A549 (cell line): ENCODE data around the gene RBP3. TPM values are rescaled to one million over a fixed set of nuclear protein-coding genes. Genes with fewer than 3 reads are reported as not detected.

Source experiments
- ATAC-seq, 2 experiments: fragments of 200-7000 bp in 1 of 2; fragments of >200 bp in 1 of 2; cut with Nextera tagmentation in 1 of 2; cut with Tn5 transposase in 1 of 2; 3 replicates each; pipeline versions ENCODE4 v1.8.0 to v1.9.1; 2018 to 2020; ENCODE audit warnings: mild to moderate bottlenecking in 1 of 2, moderate library complexity in 1 of 2
- CTCF ChIA-PET: fragments of 300-600 bp; sonication (Branson Sonifier 250); formaldehyde crosslinking; extraction: SDS; loops from one replicate; lab custom pipeline; 2021; ENCODE audit warnings: antibody characterized with exemption, inconsistent platforms; lab: Yijun Ruan, JAX
- POLR2A ChIA-PET: fragments of 350-600 bp; formaldehyde crosslinking; extraction: SDS; loops from one replicate; lab custom pipeline; 2021; ENCODE audit warnings: antibody characterized with exemption, inconsistent platforms; lab: Yijun Ruan, JAX
- DNase-seq, 2 experiments: peaks; one replicate each; pipeline versions ENCODE4 v3.0.0 to v3.0.0-alpha.2; 2011 to 2016; ENCODE audit warnings: low read depth in 1 of 2, low spot score in 1 of 2
- FAIRE-seq: peaks from 2 replicates; lab custom pipeline; 2011; peaks lifted over from hg19 to GRCh38; lab: Jason Lieb, UNC
- H3K27ac ChIP-seq, 2 experiments: fragments of >200 bp; sonication (Bioruptor Twin); formaldehyde crosslinking; 3 replicates each; pipeline ENCODE4 v1.5.1; 2016 to 2017
- H3K4me1 ChIP-seq: fragments of >200 bp; sonication (Bioruptor Twin); formaldehyde crosslinking; 3 replicates; pipeline ENCODE4 v1.6.1; 2016
- H3K4me2 ChIP-seq: fragments of >200 bp; sonication (Bioruptor Twin); formaldehyde crosslinking; 3 replicates; pipeline ENCODE4 v1.6.1; 2016
- H3K4me3 ChIP-seq: fragments of >200 bp; sonication (Bioruptor Twin); formaldehyde crosslinking; 3 replicates; pipeline ENCODE4 v1.5.1; 2016
- H3K9me3 ChIP-seq: fragments of >200 bp; sonication (Bioruptor Twin); formaldehyde crosslinking; 3 replicates; pipeline ENCODE4 v1.6.1; 2016
- BHLHE40 ChIP-seq: IDR thresholded peaks from 2 replicates; pipeline ENCODE4 v1.6.1; 2012; ENCODE audit warnings: low read depth, low read length, inconsistent platforms
- CBX8 ChIP-seq: fragments of 200-600 bp; sonication (generic); IDR thresholded peaks from 2 replicates; pipeline ENCODE4 v1.6.1; 2016
- CHD4 ChIP-seq: fragments of 200-600 bp; sonication (generic); IDR thresholded peaks from 2 replicates; pipeline ENCODE4 v1.6.1; 2016; ENCODE audit warnings: antibody characterized with exemption, mild to moderate bottlenecking, borderline replicate concordance
- ELK1 ChIP-seq: fragments of 150-350 bp; IDR thresholded peaks from 2 replicates; pipeline ENCODE4 v1.6.1; 2014; ENCODE audit warnings: low read depth, mild to moderate bottlenecking, low read length
- FOSL2 ChIP-seq, 2 experiments: fragments of 450-650 bp in 1 of 2; fragments of >200 bp in 1 of 2; sonication (Bioruptor Twin) in 1 of 2; formaldehyde crosslinking; IDR thresholded peaks; 2 replicates each; pipeline versions ENCODE4 v1.5.0 to v1.6.1; 2016 to 2020; ENCODE audit warnings: mild to moderate bottlenecking in 1 of 2, moderate library complexity in 1 of 2
- FOXS1 ChIP-seq: fragments of 250-450 bp; sonication (Bioruptor Pico); IDR thresholded peaks from 2 replicates; pipeline ENCODE4 v1.5.0; 2020; ENCODE audit warnings: mild to moderate bottlenecking, moderate library complexity
- HES2 ChIP-seq: fragments of >200 bp; sonication (Bioruptor Twin); formaldehyde crosslinking; IDR thresholded peaks from 2 replicates; pipeline ENCODE4 v1.6.1; 2016
- HEYL ChIP-seq: fragments of 250-450 bp; sonication (Bioruptor Pico); IDR thresholded peaks from 2 replicates; pipeline ENCODE4 v1.8.0; 2021; ENCODE audit warnings: mild to moderate bottlenecking, moderate library complexity
- HOXB13 ChIP-seq: fragments of 250-450 bp; sonication (Bioruptor Pico); IDR thresholded peaks from 2 replicates; pipeline ENCODE4 v1.5.0; 2020; ENCODE audit warnings: low read depth, mild to moderate bottlenecking, moderate library complexity
- KDM5A ChIP-seq: fragments of 200-600 bp; sonication (generic); IDR thresholded peaks from 2 replicates; pipeline ENCODE4 v1.6.1; 2016; ENCODE audit warnings: antibody characterized with exemption, mild to moderate bottlenecking
- MYC ChIP-seq: IDR thresholded peaks from 2 replicates; pipeline ENCODE4 v1.6.1; 2012; ENCODE audit warnings: mild to moderate bottlenecking, inconsistent platforms, low read length, improper control_type of control experiment, borderline replicate concordance
- NR3C1 ChIP-seq: fragments of >200 bp; sonication (Bioruptor Twin); formaldehyde crosslinking; IDR thresholded peaks from 3 replicates; pipeline ENCODE4 v1.6.1; 2017
- PHF8 ChIP-seq: fragments of 200-600 bp; sonication (generic); IDR thresholded peaks from 2 replicates; pipeline ENCODE4 v1.6.1; 2016; ENCODE audit warnings: low read depth, mild to moderate bottlenecking, antibody characterized with exemption, moderate library complexity, borderline replicate concordance
- TP53 ChIP-seq: fragments of 250-450 bp; sonication (Bioruptor Pico); IDR thresholded peaks from 2 replicates; pipeline ENCODE4 v1.5.0; 2021; ENCODE audit warnings: mild to moderate bottlenecking, moderate library complexity
- ZSCAN20 ChIP-seq: fragments of 250-450 bp; sonication (Bioruptor Pico); IDR thresholded peaks from 2 replicates; pipeline ENCODE4 v1.8.0; 2022; ENCODE audit warnings: mild to moderate bottlenecking, moderate library complexity
- WGBS: methylation state at CpG from one replicate; pipeline ENCODE4 v1.1.6; 2017; ENCODE audit errors: missing lambda C conversion rate; 5-methylcytosine and 5-hydroxymethylcytosine counted together
- polyA plus RNA-seq, 4 experiments: library from polyadenylated mRNA; depleted of rRNA in 3 of 4; stranded (reverse); fragments of >200 nt; fragmentation: RNase III in 1 of 4; extraction: RNeasy Plus Mini Kit Qiagen cat#74134 plus additional on column Dnase treatment in 1 of 4; gene quantifications; 2 replicates in 3 of 4; 3 replicates in 1 of 4; pipeline ENCODE4 v1.2.3, GENCODE V29; 2011 to 2017
- TF ChIP-seq, protein P1 (sequence below): fragments of 250-450 bp; sonication (Bioruptor Pico); IDR thresholded peaks from 2 replicates; pipeline ENCODE4 v1.5.0; 2020; ENCODE audit warnings: low read depth, mild to moderate bottlenecking, moderate library complexity
- TF ChIP-seq, protein P2 (sequence below): fragments of >200 bp; sonication (Bioruptor Twin); formaldehyde crosslinking; IDR thresholded peaks from 3 replicates; pipeline ENCODE4 v1.5.1; 2016
- TF ChIP-seq, protein P3 (sequence below): IDR thresholded peaks from 2 replicates; pipeline ENCODE4 v1.6.1; 2012

Gene RBP3
- polyA plus RNA-seq, 2 of the 4 experiments (the other 2 are of a cell fraction) = not detected

GRCh38 chr10:47332371-47332770 is 15.8 kb upstream of the RBP3 start:
- POLR2A ChIA-PET = no interaction called here
- ATAC-seq (no peak), FAIRE-seq (no peak), DNase-seq (no peak)
- no peak overlapping the region for H3K4me2 ChIP-seq
- H3K4me3 ChIP-seq = no peak overlapping the region
- H3K27ac ChIP-seq = no peak overlapping the region
- peaks cover 6% of the 10 kb centered on the region; the same call in 1 of the 3 replicates for H3K4me1 ChIP-seq
- no peaks in the 10 kb centered on the region for H3K9me3 ChIP-seq
- CTCF ChIA-PET = interaction anchor here (1.0 to 3.2 kb wide), 5 partner anchors 8 to 308 kb away, joined by 3 to 11 read pairs (median 4); no protein-coding TSS in a partner anchor
- TF ChIP-seq PHF8 (no peak), ZSCAN20 (CRISPR knock-in tag) (no peak)
- 44% methylated on average over 2 of the region's 3 CpGs for WGBS

- H3K9me3 ChIP-seq = no peaks in the 10 kb centered on the region
- 85% methylated on average over 3 of the region's 3 CpGs for WGBS
- H3K4me1 ChIP-seq = peaks cover 6% of the 10 kb centered on the region; the same call in 1 of the 3 replicates
- no peak overlapping the region for H3K4me3 ChIP-seq
- ATAC-seq (no peak), DNase-seq (no peak), FAIRE-seq (no peak)
- no peak overlapping the region for H3K27ac ChIP-seq
- no peak overlapping the region for H3K4me2 ChIP-seq
- ChIA-PET CTCF (interaction anchor here (1.0 to 3.2 kb wide), 5 partner anchors 7 to 309 kb away, joined by 3 to 11 read pairs (median 4); no protein-coding TSS in a partner anchor), POLR2A (no interaction called here)
- no peak for TF ChIP-seq HES2
- no peak for TF ChIP-seq FOXS1 (CRISPR knock-in tag)
- TF ChIP-seq ELK1 = no peak
- no peak for TF ChIP-seq CBX8
- TF ChIP-seq BHLHE40 = no peak
- TF ChIP-seq CHD4 = no peak
- TF ChIP-seq MYC = no peak
These were observed 15.2 kb upstream of the RBP3 start for GRCh38 chr10:47332946-47333345.

- CTCF ChIA-PET = interaction anchor here (1.0 to 1.9 kb wide), 3 partner anchors 9 to 22 kb away, joined by 4 to 11 read pairs (median 4); no protein-coding TSS in a partner anchor
- whole genome bisulfite sequencing = 15% methylated on average over 6 of the region's 6 CpGs
- TF ChIP-seq TP53 (CRISPR knock-in tag) = no peak
- no peak for TF ChIP-seq NR3C1
- TF ChIP-seq, protein P1, sequence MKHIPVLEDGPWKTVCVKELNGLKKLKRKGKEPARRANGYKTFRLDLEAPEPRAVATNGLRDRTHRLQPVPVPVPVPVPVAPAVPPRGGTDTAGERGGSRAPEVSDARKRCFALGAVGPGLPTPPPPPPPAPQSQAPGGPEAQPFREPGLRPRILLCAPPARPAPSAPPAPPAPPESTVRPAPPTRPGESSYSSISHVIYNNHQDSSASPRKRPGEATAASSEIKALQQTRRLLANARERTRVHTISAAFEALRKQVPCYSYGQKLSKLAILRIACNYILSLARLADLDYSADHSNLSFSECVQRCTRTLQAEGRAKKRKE = no peak
- TF ChIP-seq HEYL = no peak
- no peak for TF ChIP-seq FOSL2 (IDR thresholded peaks at IDR 0.05)
- TF ChIP-seq FOSL2 (CRISPR knock-in tag; IDR thresholded peaks at IDR 0.05) = no peak
- TF ChIP-seq HOXB13 (CRISPR knock-in tag) = no peak
- TF ChIP-seq, protein P2, sequence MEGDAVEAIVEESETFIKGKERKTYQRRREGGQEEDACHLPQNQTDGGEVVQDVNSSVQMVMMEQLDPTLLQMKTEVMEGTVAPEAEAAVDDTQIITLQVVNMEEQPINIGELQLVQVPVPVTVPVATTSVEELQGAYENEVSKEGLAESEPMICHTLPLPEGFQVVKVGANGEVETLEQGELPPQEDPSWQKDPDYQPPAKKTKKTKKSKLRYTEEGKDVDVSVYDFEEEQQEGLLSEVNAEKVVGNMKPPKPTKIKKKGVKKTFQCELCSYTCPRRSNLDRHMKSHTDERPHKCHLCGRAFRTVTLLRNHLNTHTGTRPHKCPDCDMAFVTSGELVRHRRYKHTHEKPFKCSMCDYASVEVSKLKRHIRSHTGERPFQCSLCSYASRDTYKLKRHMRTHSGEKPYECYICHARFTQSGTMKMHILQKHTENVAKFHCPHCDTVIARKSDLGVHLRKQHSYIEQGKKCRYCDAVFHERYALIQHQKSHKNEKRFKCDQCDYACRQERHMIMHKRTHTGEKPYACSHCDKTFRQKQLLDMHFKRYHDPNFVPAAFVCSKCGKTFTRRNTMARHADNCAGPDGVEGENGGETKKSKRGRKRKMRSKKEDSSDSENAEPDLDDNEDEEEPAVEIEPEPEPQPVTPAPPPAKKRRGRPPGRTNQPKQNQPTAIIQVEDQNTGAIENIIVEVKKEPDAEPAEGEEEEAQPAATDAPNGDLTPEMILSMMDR = no peak
- no peak for TF ChIP-seq KDM5A
- TF ChIP-seq, protein P3, sequence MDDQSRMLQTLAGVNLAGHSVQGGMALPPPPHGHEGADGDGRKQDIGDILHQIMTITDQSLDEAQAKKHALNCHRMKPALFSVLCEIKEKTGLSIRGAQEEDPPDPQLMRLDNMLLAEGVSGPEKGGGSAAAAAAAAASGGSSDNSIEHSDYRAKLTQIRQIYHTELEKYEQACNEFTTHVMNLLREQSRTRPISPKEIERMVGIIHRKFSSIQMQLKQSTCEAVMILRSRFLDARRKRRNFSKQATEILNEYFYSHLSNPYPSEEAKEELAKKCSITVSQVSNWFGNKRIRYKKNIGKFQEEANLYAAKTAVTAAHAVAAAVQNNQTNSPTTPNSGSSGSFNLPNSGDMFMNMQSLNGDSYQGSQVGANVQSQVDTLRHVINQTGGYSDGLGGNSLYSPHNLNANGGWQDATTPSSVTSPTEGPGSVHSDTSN = no peak
- Histone ChIP-seq H3K27ac (no peak overlapping the region), H3K9me3 (no peaks in the 10 kb centered on the region), H3K4me2 (no peak overlapping the region), H3K4me1 (peaks cover 6% of the 10 kb centered on the region; the same call in 1 of the 3 replicates), H3K4me3 (no peak overlapping the region)
- POLR2A ChIA-PET = no interaction called here
- no peak for FAIRE-seq
- no peak for ATAC-seq
- no peak for DNase-seq
These were observed 14.6 kb upstream of the RBP3 start for GRCh38 chr10:47333532-47333931.
